ENCODE results near the gene RAB3IP.
A peak's percentile ranks its signal among the peaks of the same experiment; 100 is the strongest.
"Not testable (repeated sequence)": the region's sequence is repeated elsewhere in the genome, so short reads cannot be mapped to it uniquely, and the experiment has no call there.

Gene RAB3IP

GRCh38 chr12:69837657-69838415 lies 99.2 kb downstream of the RAB3IP start:
- no peak for DNase-seq

GRCh38 chr12:69840727-69841126 lies 102.1 kb downstream of the RAB3IP start:
- DNase-seq: no peak

- no peak for DNase-seq
These were observed 104.9 kb downstream of the RAB3IP start for GRCh38 chr12:69843608-69844007.

- DNase-seq: peak; percentile 33
These were observed 105.8 kb downstream of the RAB3IP start for GRCh38 chr12:69844416-69844815.

- no peak for DNase-seq
These were observed 106.2 kb downstream of the RAB3IP start for GRCh38 chr12:69844836-69845235.

- no peak for DNase-seq
These were observed 108.3 kb downstream of the RAB3IP start for GRCh38 chr12:69846976-69847375.

GRCh38 chr12:69851976-69852375 lies 113.3 kb downstream of the RAB3IP start:
- DNase-seq: no peak

- not testable (repeated sequence) for DNase-seq
These were observed 114.7 kb downstream of the RAB3IP start for GRCh38 chr12:69853176-69853961.

GRCh38 chr12:69866698-69867097 lies 128.0 kb downstream of the RAB3IP start:
- DNase-seq: no peak

- DNase-seq: no peak
These were observed 130.0 kb downstream of the RAB3IP start for GRCh38 chr12:69868695-69869094.

GRCh38 chr12:69872804-69873203 lies 134.1 kb downstream of the RAB3IP start:
- no peak for DNase-seq

Data from NCI-H69 (cell line).